ENCODE results near the gene RBM45. TPM values are rescaled to one million over a fixed set of nuclear protein-coding genes. Genes with fewer than 3 reads are reported as not detected.

The RBM45 gene
- total RNA-seq, 1 donor from 2014 or later: 5.1 TPM

DNA sequence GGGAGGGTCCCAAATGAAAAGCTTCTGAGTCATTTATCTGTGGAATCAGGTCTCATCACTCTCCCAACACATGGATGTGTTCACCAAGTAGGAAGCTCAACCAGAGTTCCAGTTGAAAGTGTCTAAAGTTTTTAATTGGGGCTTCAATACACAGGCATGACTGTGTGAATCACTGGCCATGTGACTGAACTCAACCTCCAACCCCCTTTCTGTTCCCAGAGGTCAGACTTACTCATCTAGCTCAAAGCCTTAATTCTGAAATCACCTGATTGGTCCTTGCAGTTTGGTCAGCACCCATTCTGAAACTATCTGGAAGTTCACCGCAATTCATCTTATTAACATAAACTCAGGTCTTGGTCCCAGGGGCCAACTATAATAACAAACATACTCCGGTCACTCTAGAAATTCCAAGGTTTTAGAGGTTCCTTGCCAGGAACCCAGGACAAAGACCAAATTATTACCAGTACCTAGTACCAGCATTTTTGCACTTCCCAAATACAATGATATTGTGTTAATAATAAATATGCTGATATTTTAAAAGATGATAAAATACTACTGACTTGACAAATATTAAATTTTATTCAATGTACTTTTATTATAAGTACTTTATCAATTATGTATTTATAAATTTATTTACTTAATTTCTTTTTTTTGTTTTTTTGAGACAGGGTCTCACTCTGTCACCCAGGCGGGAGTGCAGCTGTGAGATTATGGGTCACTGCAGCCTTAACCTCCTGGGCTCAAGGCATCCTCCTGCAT, 10.7 kb upstream of the RBM45 start:
- H3K36me3 ChIP-seq: no peaks in the 10 kb centered on the region
- H3K4me1 ChIP-seq: no peaks in the 10 kb centered on the region
- TF ChIP-seq, protein P1, sequence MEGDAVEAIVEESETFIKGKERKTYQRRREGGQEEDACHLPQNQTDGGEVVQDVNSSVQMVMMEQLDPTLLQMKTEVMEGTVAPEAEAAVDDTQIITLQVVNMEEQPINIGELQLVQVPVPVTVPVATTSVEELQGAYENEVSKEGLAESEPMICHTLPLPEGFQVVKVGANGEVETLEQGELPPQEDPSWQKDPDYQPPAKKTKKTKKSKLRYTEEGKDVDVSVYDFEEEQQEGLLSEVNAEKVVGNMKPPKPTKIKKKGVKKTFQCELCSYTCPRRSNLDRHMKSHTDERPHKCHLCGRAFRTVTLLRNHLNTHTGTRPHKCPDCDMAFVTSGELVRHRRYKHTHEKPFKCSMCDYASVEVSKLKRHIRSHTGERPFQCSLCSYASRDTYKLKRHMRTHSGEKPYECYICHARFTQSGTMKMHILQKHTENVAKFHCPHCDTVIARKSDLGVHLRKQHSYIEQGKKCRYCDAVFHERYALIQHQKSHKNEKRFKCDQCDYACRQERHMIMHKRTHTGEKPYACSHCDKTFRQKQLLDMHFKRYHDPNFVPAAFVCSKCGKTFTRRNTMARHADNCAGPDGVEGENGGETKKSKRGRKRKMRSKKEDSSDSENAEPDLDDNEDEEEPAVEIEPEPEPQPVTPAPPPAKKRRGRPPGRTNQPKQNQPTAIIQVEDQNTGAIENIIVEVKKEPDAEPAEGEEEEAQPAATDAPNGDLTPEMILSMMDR (IDR thresholded peaks at IDR 0.05; ENCODE audit: borderline replicate concordance): no peak
- no peak overlapping the region for H3K27ac ChIP-seq (replicated peaks)
- H3K4me3 ChIP-seq: no peak overlapping the region
- no peaks in the 10 kb centered on the region for H3K9me3 ChIP-seq (replicated peaks)
- intact Hi-C loops (cut with micrococcal nuclease): no loop called here
- H3K27me3 ChIP-seq (ENCODE audit: low read depth): no peaks in the 10 kb centered on the region
- no peak for DNase-seq

DNA sequence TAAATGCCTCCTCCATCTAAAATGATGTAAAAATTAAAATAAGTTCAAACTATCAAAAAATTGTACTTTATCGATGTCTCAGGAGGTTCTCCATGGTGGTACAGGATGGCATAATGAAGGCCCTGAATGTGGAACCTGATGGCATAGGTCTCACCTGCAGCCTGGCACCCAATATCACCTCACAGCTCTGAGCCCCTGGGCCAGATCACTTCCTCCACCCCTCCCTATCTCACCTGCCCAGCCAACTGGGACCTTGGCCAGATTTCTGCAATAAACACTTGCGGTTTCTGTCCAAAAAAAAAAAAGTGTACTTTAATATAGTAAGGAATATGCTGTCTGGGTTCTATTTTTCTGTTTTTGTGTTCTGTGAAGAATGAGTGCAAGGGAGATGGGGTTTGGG, 6.7 kb upstream of the RBM45 start:
- TF ChIP-seq, protein P1 (IDR thresholded peaks at IDR 0.05; ENCODE audit: borderline replicate concordance): no peak
- Histone ChIP-seq H3K27ac (replicated peaks) (no peak overlapping the region), H3K9me3 (replicated peaks) (no peaks in the 10 kb centered on the region), H3K36me3 (no peaks in the 10 kb centered on the region), H3K4me1 (no peaks in the 10 kb centered on the region), H3K27me3 (ENCODE audit: low read depth) (no peaks in the 10 kb centered on the region), H3K4me3 (no peak overlapping the region)
- DNase-seq: no peak
- intact Hi-C loops (cut with micrococcal nuclease): no loop called here

DNA sequence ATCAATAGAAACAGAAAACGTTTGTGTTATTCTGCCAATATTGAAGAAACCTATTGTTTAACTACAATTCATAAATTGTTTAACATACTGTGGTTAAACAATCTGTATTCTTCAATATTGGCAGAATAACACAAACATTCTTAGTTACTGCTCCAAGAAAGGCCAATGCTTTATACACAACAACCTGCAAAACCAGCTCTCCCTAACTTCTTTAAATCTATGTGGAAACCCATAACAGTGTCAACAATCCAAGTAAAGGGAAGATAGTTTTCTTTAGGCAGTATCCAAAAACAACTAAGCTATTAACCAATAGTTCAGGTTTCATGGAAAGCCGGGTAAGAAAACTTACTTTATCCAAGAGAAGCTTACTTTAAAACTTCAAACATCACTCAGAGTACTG, 6.2 kb upstream of the RBM45 start:
- Histone ChIP-seq H3K36me3 (no peaks in the 10 kb centered on the region), H3K27ac (replicated peaks) (no peak overlapping the region), H3K9me3 (replicated peaks) (no peaks in the 10 kb centered on the region), H3K4me3 (no peak overlapping the region), H3K27me3 (ENCODE audit: low read depth) (no peaks in the 10 kb centered on the region), H3K4me1 (no peaks in the 10 kb centered on the region)
- TF ChIP-seq, protein P1 (IDR thresholded peaks at IDR 0.05; ENCODE audit: borderline replicate concordance): no peak
- intact Hi-C loops (cut with micrococcal nuclease): no loop called here
- no peak for DNase-seq

DNA sequence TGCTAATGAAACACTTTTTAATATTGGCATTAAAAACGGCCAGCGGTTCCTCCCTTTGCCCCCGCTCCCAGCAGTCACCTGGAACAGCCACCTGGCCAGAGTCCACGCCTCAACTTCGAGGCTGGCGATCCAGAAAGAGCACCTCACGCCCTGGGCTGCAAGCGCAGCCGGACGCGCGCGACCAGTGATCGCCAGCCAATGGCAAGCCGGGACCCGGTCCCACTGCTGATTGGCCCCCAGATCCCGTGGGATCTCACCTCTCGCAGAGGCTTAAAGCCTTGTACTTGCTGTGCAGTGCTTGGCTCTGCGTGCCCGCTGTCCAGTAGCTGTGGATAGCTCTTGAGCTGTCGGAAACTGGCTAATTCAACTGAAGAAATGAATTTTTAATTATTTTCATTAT, 4.1 kb upstream of the RBM45 start:
- peaks cover 9% of the 10 kb centered on the region for H3K4me1 ChIP-seq
- H3K27me3 ChIP-seq (ENCODE audit: low read depth): no peaks in the 10 kb centered on the region
- no peak overlapping the region for H3K4me3 ChIP-seq
- no peak for DNase-seq
- H3K36me3 ChIP-seq: no peaks in the 10 kb centered on the region
- TF ChIP-seq, protein P1 (IDR thresholded peaks at IDR 0.05; ENCODE audit: borderline replicate concordance): no peak
- H3K9me3 ChIP-seq (replicated peaks): no peaks in the 10 kb centered on the region
- intact Hi-C loops (cut with micrococcal nuclease): no loop called here
- no peak overlapping the region for H3K27ac ChIP-seq (replicated peaks)

DNA sequence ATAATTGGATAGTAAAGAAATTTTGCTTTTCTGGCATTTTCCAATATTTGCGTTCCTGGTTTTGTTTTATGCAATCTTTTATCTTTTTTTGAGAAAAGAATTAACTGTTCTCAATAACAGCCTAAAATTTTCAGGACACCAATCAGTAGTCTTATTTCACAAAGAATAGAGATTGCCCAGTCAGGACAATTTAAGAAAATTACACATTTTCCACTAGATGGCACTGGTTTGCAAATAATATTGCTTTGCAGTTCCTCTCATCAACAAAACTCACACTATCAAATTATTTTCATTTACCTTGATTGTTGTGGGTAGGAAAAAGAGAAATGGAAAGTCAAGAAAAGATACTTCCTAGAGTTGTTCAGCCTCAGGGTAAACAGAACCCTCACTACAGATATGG, 2.4 kb upstream of the RBM45 start:
- Histone ChIP-seq H3K4me3 (no peak overlapping the region), H3K9me3 (replicated peaks) (no peaks in the 10 kb centered on the region), H3K4me1 (peaks cover 19% of the 10 kb centered on the region), H3K27me3 (ENCODE audit: low read depth) (no peaks in the 10 kb centered on the region), H3K27ac (replicated peaks) (no peak overlapping the region), H3K36me3 (no peaks in the 10 kb centered on the region)
- intact Hi-C loops (cut with micrococcal nuclease): no loop called here
- TF ChIP-seq, protein P1 (IDR thresholded peaks at IDR 0.05; ENCODE audit: borderline replicate concordance): peak; percentile 66
- DNase-seq: no peak
